ENCODE results near the gene NHEJ1. TPM values are rescaled to one million over a fixed set of nuclear protein-coding genes. Genes with fewer than 3 reads are reported as not detected.
"Not testable (repeated sequence)": the region's sequence is repeated elsewhere in the genome, so short reads cannot be mapped to it uniquely, and the experiment has no call there.

The NHEJ1 gene
- total RNA-seq, 2 donors from 2014 or later: 8.3 to 8.4 TPM

DNA sequence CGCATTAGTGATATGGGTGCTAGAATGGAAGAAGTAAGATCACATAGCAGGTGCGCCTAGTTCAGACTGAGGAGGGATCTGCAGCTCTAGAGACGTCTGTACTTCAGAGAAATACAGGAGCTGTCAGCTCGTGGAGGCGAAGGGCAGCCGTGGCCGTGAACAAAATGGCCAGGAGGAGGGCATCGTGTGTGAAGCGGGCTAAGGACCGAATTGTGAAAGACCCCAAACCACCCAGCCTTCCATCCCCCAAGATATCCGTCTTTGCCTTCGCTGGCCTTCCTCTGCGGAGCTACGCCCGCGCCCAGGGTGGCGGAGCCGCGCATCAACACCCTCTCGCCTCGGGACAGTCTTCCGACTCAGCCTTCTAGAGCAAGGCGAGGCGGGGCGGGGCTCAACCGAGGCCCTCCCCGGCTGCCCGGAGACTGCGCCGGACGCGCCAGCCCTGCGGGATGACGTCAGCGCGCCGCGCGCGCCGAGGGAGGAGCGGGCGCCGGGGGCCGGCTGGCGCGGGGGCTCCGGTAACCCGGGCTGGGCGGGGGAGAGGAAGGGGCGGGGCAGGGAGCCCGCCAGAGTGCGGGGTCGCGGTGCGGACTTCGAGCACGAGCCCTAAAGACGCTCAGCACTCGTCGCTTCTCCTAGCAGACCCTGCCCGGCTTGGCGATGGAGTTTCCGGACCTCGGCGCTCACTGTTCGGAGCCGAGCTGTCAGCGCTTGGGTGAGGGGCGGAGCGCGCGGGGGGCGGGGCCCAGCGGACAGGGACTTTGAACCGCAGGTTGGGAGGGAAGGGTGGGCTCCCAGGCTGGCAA, 45.9 kb upstream of the NHEJ1 start, which contains the start of gene ZFAND2B:
Gene ZFAND2B, plus strand, starts transcription at position 455 of the 806 bp plus-strand sequence. Its CDS starts 206 bp downstream, at position 661.
- no peaks in the 10 kb centered on the region for H3K27me3 ChIP-seq
- no peaks in the 10 kb centered on the region for H3K9me3 ChIP-seq
- peak; percentile 96 for DNase-seq (ENCODE audit: low spot score)
- H3K4me3 ChIP-seq: peak within 1 kb of the TSS; percentile 76 to 78
- H3K4me1 ChIP-seq: peaks cover 0 to 21% of the 10 kb centered on the region in 2 donors
- TF ChIP-seq, protein P1, sequence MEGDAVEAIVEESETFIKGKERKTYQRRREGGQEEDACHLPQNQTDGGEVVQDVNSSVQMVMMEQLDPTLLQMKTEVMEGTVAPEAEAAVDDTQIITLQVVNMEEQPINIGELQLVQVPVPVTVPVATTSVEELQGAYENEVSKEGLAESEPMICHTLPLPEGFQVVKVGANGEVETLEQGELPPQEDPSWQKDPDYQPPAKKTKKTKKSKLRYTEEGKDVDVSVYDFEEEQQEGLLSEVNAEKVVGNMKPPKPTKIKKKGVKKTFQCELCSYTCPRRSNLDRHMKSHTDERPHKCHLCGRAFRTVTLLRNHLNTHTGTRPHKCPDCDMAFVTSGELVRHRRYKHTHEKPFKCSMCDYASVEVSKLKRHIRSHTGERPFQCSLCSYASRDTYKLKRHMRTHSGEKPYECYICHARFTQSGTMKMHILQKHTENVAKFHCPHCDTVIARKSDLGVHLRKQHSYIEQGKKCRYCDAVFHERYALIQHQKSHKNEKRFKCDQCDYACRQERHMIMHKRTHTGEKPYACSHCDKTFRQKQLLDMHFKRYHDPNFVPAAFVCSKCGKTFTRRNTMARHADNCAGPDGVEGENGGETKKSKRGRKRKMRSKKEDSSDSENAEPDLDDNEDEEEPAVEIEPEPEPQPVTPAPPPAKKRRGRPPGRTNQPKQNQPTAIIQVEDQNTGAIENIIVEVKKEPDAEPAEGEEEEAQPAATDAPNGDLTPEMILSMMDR (IDR thresholded peaks at IDR 0.05): no peak
- H3K27ac ChIP-seq: peak within 1 kb of the TSS; percentile 95 to 98
- H3K36me3 ChIP-seq: peaks cover 10% of the 10 kb centered on the region

DNA sequence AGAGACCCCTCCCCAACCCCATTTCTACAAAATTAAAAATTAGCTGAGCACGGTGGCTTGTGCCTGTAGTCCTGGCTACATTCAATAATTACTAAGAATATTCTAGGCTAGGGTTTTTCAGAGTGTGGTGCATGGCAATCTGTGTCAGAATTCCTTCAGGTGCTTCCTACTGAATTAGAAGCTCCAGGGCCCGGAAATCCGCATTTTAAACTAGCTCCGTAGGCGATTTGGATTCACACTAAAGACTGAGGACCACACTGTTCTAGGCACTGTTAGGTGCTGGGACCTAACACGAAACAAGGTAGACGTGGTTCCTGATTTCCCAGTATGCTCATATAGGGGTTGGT, 45.3 kb upstream of the NHEJ1 start:
- Histone ChIP-seq H3K9me3 (no peaks in the 10 kb centered on the region), H3K4me3 (peak overlapping the region; percentile 76 to 78), H3K27me3 (no peaks in the 10 kb centered on the region), H3K27ac (peak overlapping the region; percentile 95 to 98), H3K36me3 (peaks cover 10% of the 10 kb centered on the region), H3K4me1 (peaks cover 0 to 21% of the 10 kb centered on the region in 2 donors)
- no peak for DNase-seq (ENCODE audit: low spot score)
- TF ChIP-seq, protein P1 (IDR thresholded peaks at IDR 0.05): no peak

DNA sequence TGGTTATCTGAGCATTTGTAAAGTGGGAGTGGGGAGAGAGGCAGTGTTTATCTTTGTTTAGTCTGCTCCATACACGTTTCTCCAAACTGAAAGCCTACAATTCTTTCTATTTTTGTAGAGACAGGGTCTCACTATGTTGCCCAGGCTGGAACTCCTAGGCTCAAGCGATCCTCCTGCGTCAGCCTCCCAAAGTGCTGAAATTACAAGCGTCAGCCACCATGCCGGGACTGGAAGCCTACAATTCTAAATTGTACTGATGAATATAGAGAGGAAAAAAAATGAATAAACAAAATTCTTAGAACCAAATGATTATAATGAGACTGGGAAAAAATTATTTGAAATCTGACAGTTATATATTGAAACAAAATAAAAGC, 44.5 kb upstream of the NHEJ1 start:
- TF ChIP-seq, protein P1 (IDR thresholded peaks at IDR 0.05): no peak

DNA sequence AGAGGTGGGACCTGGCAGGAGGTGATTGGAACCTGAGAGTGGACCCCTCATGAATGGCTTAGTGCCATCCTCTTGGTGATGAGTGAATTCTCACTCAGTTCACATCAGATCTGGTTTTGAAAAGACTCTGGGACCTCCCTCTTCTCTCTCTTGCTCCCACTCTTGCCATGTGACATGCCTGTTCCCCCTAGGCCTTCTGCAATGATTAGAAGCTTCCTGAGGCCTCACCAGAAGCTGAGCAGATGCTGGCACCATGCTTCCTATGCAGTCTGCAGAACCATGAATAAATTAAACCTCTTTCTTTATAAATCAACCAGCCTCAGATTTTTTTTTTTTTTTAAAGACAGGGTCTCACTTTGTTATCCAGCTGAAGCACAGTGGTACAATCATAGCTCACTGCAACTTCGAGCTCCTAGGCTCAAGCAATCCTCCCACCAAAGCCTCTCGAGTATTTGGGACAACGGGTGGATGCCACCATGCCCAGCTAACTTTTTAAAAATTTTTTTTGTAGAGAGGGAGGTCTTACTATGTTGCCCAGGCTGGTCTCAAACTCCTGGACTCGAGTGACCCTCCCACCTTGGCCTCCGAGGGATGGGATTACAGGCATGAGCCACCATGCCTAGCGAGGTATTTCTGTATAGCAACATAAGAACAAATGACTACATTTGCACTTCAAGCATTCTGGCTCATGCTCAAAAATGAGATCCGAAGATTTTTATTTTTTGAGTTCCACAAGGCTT, 44.0 kb upstream of the NHEJ1 start:
- Histone ChIP-seq H3K27ac (no peak overlapping the region), H3K9me3 (no peaks in the 10 kb centered on the region), H3K4me3 (no peak overlapping the region), H3K36me3 (peaks cover 10% of the 10 kb centered on the region), H3K4me1 (peaks cover 0 to 21% of the 10 kb centered on the region in 2 donors), H3K27me3 (no peaks in the 10 kb centered on the region)
- TF ChIP-seq, protein P1 (IDR thresholded peaks at IDR 0.05): no peak
- DNase-seq (ENCODE audit: low spot score): no peak

More for the DNA sequence above, 44.5 kb upstream of the NHEJ1 start:
- Histone ChIP-seq H3K4me1 (peaks cover 0 to 21% of the 10 kb centered on the region in 2 donors), H3K27me3 (no peaks in the 10 kb centered on the region), H3K4me3 (no peak overlapping the region), H3K36me3 (peaks cover 10% of the 10 kb centered on the region), H3K9me3 (no peaks in the 10 kb centered on the region), H3K27ac (no peak overlapping the region)
- DNase-seq (ENCODE audit: low spot score): no peak

DNA sequence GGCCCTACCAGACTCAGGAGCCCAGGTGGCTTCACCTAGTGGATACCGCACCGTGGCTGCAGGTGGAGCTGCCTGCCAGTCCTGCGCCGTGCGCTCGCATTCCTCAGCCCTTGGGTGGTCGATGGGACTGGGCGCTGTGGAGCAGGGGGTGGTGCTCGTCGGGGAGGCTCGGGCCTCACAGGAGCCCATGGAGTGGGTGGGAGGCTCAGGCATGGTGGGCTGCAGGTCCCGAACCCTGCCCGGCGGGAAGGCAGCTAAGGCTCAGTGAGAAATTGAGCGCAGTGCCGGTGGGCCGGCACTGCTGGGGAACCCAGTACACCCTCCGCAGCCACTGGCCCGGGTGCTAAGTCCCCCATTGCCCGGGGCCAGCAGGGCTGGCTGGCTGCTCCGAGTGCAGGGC, 40.7 kb upstream of the NHEJ1 start:
- not testable (repeated sequence) for H3K27ac ChIP-seq; DNase-seq (ENCODE audit: low spot score); H3K4me1 ChIP-seq; H3K9me3 ChIP-seq; H3K36me3 ChIP-seq; H3K27me3 ChIP-seq; H3K4me3 ChIP-seq

DNA sequence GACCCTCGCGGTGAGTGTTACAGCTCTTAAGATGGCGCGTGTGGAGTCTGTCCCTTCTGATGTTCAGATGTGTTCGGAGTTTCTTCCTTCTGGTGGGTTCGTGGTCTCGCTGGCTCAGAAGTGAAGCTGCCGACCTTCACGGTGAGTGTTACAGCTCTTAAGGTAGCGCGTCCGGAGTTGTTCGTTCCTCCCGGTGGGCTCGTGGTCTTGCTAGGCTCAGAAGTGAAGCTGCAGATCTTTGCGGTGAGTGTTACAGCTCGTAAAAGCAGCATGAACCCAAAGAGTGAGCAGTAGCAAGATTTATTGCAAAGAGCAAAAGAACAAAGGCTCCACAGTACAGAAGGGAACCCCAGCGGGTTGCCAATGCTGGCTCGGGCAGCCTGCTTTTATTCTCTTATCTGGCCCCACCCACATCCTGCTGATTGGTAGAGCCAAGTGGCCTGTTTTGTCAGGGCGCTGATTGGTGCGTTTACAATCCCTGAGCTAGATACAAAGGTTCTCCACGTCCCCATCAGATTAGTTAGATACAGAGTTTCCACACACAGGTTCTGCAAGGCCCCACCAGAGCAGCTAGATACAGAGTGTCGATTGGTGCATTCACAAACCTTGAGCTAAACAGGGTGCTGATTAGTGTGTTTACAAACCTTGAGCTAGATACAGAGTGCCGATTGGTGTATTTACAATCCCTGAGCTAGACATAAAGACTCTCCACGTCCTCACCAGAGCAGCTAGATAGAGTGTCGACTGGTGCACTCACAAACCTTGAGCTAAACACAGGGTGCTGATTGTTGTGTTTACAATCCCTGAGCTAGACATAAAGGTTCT, 40.1 kb upstream of the NHEJ1 start:
- not testable (repeated sequence) for H3K27ac ChIP-seq; H3K4me1 ChIP-seq; H3K27me3 ChIP-seq; H3K4me3 ChIP-seq; H3K9me3 ChIP-seq; H3K36me3 ChIP-seq; DNase-seq (ENCODE audit: low spot score)
